A673 (cell line): ENCODE data around the gene B4GALT6. TPM values are rescaled to one million over a fixed set of nuclear protein-coding genes. Genes with fewer than 3 reads are reported as not detected.

Source experiments
- BruUV-seq: library from RNA; stranded (reverse); fragments of 400-500 nt; replicated peaks from 2 replicates; lab custom pipeline; 2021; lab: Mats Ljungman, UMichigan
- CTCF ChIA-PET: fragments of 300-600 bp; sonication (Branson Sonifier 250); formaldehyde crosslinking; loops from one replicate; lab custom pipeline; 2022; ENCODE audit warnings: antibody characterized with exemption; lab: Charles Lee
- POLR2A ChIA-PET: fragments of 300-600 bp; sonication (Branson Sonifier 250); formaldehyde crosslinking; loops from one replicate; lab custom pipeline; 2022; ENCODE audit warnings: antibody characterized with exemption; ENCODE audit not compliant: low non-redundant PET; lab: Charles Lee
- DNase-seq: peaks from one replicate; pipeline ENCODE4 v3.0.0-alpha.2; 2015; ENCODE audit warnings: low spot score
- H3K27ac ChIP-seq: fragments of 200-600 bp; sonication (generic); 2 replicates; pipeline ENCODE4 v1.5.1; 2016; ENCODE audit warnings: mixed run types, low read depth, mild to moderate bottlenecking, mixed read lengths, antibody characterized with exemption, low read length; ENCODE audit not compliant: poor library complexity, severe bottlenecking
- H3K27me3 ChIP-seq: fragments of 200-600 bp; sonication (generic); replicated peaks from 2 replicates; pipeline ENCODE4 v1.6.1; 2017; ENCODE audit warnings: mixed run types, low read depth, mild to moderate bottlenecking, mixed read lengths, antibody characterized with exemption, low read length; ENCODE audit not compliant: insufficient read depth, poor library complexity
- H3K36me3 ChIP-seq: fragments of 200-600 bp; sonication (generic); 2 replicates; pipeline ENCODE4 v1.6.1; 2016; ENCODE audit warnings: mixed run types, mild to moderate bottlenecking, mixed read lengths, antibody characterized with exemption, low read length; ENCODE audit not compliant: insufficient read depth, poor library complexity, severe bottlenecking
- H3K4me1 ChIP-seq: fragments of 200-600 bp; sonication (generic); 2 replicates; pipeline ENCODE4 v1.6.1; 2017; ENCODE audit warnings: mixed run types, mild to moderate bottlenecking, mixed read lengths, antibody characterized with exemption, low read length; ENCODE audit not compliant: insufficient read depth, poor library complexity, severe bottlenecking
- H3K4me3 ChIP-seq: fragments of 200-600 bp; sonication (generic); 2 replicates; pipeline ENCODE4 v1.5.1; 2016; ENCODE audit warnings: low read depth, mixed run types, mild to moderate bottlenecking, mixed read lengths, low read length; ENCODE audit not compliant: poor library complexity, severe bottlenecking
- H3K9me3 ChIP-seq: fragments of 200-600 bp; sonication (generic); 2 replicates; pipeline ENCODE4 v1.6.1; 2016; ENCODE audit warnings: mixed run types, low read depth, mild to moderate bottlenecking, mixed read lengths, antibody characterized with exemption, low read length; ENCODE audit not compliant: poor library complexity, severe bottlenecking
- EZH2 ChIP-seq: fragments of 200-600 bp; sonication (generic); IDR thresholded peaks from 2 replicates; pipeline ENCODE4 v1.6.1; 2017; ENCODE audit warnings: borderline replicate concordance, low read depth, mild to moderate bottlenecking, mixed read lengths, antibody characterized with exemption, low read length; ENCODE audit not compliant: poor library complexity, severe bottlenecking
- intact Hi-C: fragments of 100-400 bp; cut with micrococcal nuclease; formaldehyde crosslinking; loops from one replicate; pipeline ENCODE4 v1.10.0; 2022; ENCODE audit not compliant: unreplicated experiment
- total RNA-seq: library from RNA; stranded (reverse); gene quantifications from 2 replicates; pipeline ENCODE4 v1.2.3, GENCODE V29; 2021
- TF ChIP-seq, protein P1 (sequence below): fragments of 300-800, 200-600 bp; sonication (generic); conservative IDR thresholded peaks from 2 replicates; pipeline ENCODE4 v1.5.1; 2017; ENCODE audit warnings: low read depth, mild to moderate bottlenecking, antibody characterized with exemption, low read length, moderate library complexity, mixed read lengths

Gene B4GALT6
- total RNA-seq, 1 experiment from 2014 or later = 6.0 TPM

GRCh38 chr18:31648966-31649429 is 35.4 kb downstream of the B4GALT6 start:
- no peak for DNase-seq
- no peaks in the 10 kb centered on the region for H3K36me3 ChIP-seq
- POLR2A ChIA-PET = interaction anchor here (0.6 kb wide), 1 partner anchor 9 kb away, joined by 3 read pairs; no protein-coding TSS in a partner anchor

DNA sequence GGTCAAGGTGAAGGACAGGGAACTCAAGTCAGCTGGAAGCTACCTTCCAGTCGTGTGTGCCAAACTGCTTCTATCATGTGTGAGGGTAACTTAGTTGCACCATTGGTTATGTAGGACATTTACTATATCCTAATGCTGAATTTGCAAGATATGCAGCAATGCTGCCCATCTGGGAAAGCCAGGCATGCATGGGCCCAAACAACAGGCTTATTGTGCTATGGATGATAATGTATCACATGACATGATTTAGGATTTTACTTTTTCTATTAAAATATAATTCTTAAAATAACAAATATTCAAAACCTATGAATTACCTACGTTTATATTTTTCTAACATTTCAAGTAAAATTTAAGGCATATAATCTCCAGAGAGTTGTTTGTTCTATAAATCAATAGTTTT is 35.9 kb downstream of the B4GALT6 start:
- no peak overlapping the region for H3K27ac ChIP-seq
- no peak for DNase-seq
- no peaks in the 10 kb centered on the region for H3K4me1 ChIP-seq
- no TSS peak for BruUV-seq
- H3K9me3 ChIP-seq = no peaks in the 10 kb centered on the region
- TF ChIP-seq, protein P1, sequence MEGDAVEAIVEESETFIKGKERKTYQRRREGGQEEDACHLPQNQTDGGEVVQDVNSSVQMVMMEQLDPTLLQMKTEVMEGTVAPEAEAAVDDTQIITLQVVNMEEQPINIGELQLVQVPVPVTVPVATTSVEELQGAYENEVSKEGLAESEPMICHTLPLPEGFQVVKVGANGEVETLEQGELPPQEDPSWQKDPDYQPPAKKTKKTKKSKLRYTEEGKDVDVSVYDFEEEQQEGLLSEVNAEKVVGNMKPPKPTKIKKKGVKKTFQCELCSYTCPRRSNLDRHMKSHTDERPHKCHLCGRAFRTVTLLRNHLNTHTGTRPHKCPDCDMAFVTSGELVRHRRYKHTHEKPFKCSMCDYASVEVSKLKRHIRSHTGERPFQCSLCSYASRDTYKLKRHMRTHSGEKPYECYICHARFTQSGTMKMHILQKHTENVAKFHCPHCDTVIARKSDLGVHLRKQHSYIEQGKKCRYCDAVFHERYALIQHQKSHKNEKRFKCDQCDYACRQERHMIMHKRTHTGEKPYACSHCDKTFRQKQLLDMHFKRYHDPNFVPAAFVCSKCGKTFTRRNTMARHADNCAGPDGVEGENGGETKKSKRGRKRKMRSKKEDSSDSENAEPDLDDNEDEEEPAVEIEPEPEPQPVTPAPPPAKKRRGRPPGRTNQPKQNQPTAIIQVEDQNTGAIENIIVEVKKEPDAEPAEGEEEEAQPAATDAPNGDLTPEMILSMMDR = no peak
- no peak for TF ChIP-seq EZH2
- POLR2A ChIA-PET = interaction anchor here (0.6 kb wide), 1 partner anchor 9 kb away, joined by 3 read pairs; no protein-coding TSS in a partner anchor
- no peak overlapping the region for H3K4me3 ChIP-seq
- no peaks in the 10 kb centered on the region for H3K36me3 ChIP-seq
- no peaks in the 10 kb centered on the region for H3K27me3 ChIP-seq
- intact Hi-C loops = no loop called here
- CTCF ChIA-PET = no interaction called here

More at GRCh38 chr18:31648966-31649429, 35.4 kb downstream of the B4GALT6 start:
- intact Hi-C loops = no loop called here
- Histone ChIP-seq H3K9me3 (no peaks in the 10 kb centered on the region), H3K4me1 (no peaks in the 10 kb centered on the region), H3K4me3 (no peak overlapping the region), H3K27me3 (no peaks in the 10 kb centered on the region), H3K27ac (no peak overlapping the region)
- no peak for TF ChIP-seq EZH2
- TF ChIP-seq, protein P1 = no peak
- CTCF ChIA-PET = no interaction called here
- no TSS peak for BruUV-seq

GRCh38 chr18:31647127-31647753 is 37.1 kb downstream of the B4GALT6 start:
- DNase-seq = no peak
- ChIA-PET POLR2A (no interaction called here), CTCF (no interaction called here)
- no peaks in the 10 kb centered on the region for H3K27me3 ChIP-seq
- TF ChIP-seq, protein P1 = no peak
- no peak for TF ChIP-seq EZH2
- H3K9me3 ChIP-seq = no peaks in the 10 kb centered on the region
- no peak overlapping the region for H3K27ac ChIP-seq
- no peaks in the 10 kb centered on the region for H3K4me1 ChIP-seq
- no peaks in the 10 kb centered on the region for H3K36me3 ChIP-seq
- no TSS peak for BruUV-seq
- intact Hi-C loops = no loop called here
- no peak overlapping the region for H3K4me3 ChIP-seq
